Left cardiac atrium (tissue), 4 donors: ENCODE measurements around the gene CFAP53. TPM values are rescaled to one million over a fixed set of nuclear protein-coding genes. Genes with fewer than 3 reads are reported as not detected.
A peak's percentile ranks its signal among the peaks of the same experiment; 100 is the strongest.
"Not testable (repeated sequence)": the region's sequence is repeated elsewhere in the genome, so short reads cannot be mapped to it uniquely, and the experiment has no call there.

Source experiments
- ATAC-seq, 2 donors: fragments of 200-7000 bp; cut with Tn5 transposase; one replicate each; pipeline ENCODE4 v1.9.1; 2020; ENCODE audit warnings: mild to moderate bottlenecking in 2 of 2, moderate library complexity in 2 of 2
- DNase-seq: peaks from one replicate; pipeline ENCODE4 v3.0.0-alpha.2; 2020
- intact Hi-C, 2 donors: fragments of 100-400 bp; cut with DNase I; formaldehyde crosslinking; loops; one replicate each; pipeline versions ENCODE4 v1.14.1 to v1.15.1; 2022 to 2023
- total RNA-seq, 2 donors: library from RNA; stranded (reverse); fragmentation: NEBNext Ultra II Directional; extraction: Animal tissue kit (Norgen Biotek cat#: 25700); gene quantifications; one replicate each; pipeline ENCODE4 v1.2.1, GENCODE V29; 2021
- donor health status: DM: no; HTN: yes; CAD: no.
- donor health status: DM: no; HTN: yes; CAD: no; lungs with severe emphysema.
- donor health status: DM: yes; HTN: yes; CAD: no.
- donor health status: Dilated cardiomyopathy.

The CFAP53 gene
- total RNA-seq, 2 donors from 2014 or later = 0.18 to 0.35 TPM

- intact Hi-C loops = no loop called here
- no peak for ATAC-seq
- DNase-seq = no peak
Measured at GRCh38 chr18:50276452-50276851, 10.2 kb upstream of the CFAP53 start.

- no peak for DNase-seq
- ATAC-seq = no peak
- intact Hi-C loops = no loop called here
Measured at GRCh38 chr18:50275503-50276036, 9.3 kb upstream of the CFAP53 start.

GRCh38 chr18:50274941-50275340 is 8.6 kb upstream of the CFAP53 start:
- intact Hi-C loops = no loop called here
- ATAC-seq (peak in 1 of 2 donors; percentile 6), DNase-seq (no peak)

- DNase-seq (no peak), ATAC-seq (no peak)
- intact Hi-C loops = no loop called here
Measured at GRCh38 chr18:50274044-50274442, 7.7 kb upstream of the CFAP53 start.

GRCh38 chr18:50273203-50274043 is 7.1 kb upstream of the CFAP53 start:
- DNase-seq = no peak
- ATAC-seq = no peak
- intact Hi-C loops = no loop called here

GRCh38 chr18:50272568-50272967 is 6.3 kb upstream of the CFAP53 start:
- ATAC-seq (no peak), DNase-seq (no peak)
- intact Hi-C loops = no loop called here

GRCh38 chr18:50268022-50268747 is 1.9 kb upstream of the CFAP53 start:
- peak; percentile 90 for DNase-seq
- ATAC-seq = peak; percentile 60 to 81
- intact Hi-C loops = no loop called here

- intact Hi-C loops = no loop called here
- ATAC-seq (no peak), DNase-seq (no peak)
Measured at GRCh38 chr18:50262977-50263376, 3.3 kb downstream of the CFAP53 start.

GRCh38 chr18:50250935-50251334 is 15.4 kb downstream of the CFAP53 start:
- DNase-seq = no peak
- ATAC-seq = no peak
- intact Hi-C loops = no loop called here

GRCh38 chr18:50249576-50249975 is 16.7 kb downstream of the CFAP53 start:
- ATAC-seq = no peak
- DNase-seq = no peak
- intact Hi-C loops = no loop called here

- ATAC-seq = no peak
- DNase-seq = no peak
- intact Hi-C loops = no loop called here
Measured at GRCh38 chr18:50247561-50247960, 18.7 kb downstream of the CFAP53 start.

GRCh38 chr18:50241768-50242167 is 24.5 kb downstream of the CFAP53 start:
- ATAC-seq, intact Hi-C loops, DNase-seq: not testable (repeated sequence)

GRCh38 chr18:50240080-50240563 is 26.2 kb downstream of the CFAP53 start:
- intact Hi-C loops = no loop called here
- no peak for DNase-seq
- no peak for ATAC-seq

- DNase-seq = no peak
- intact Hi-C loops = no loop called here
- ATAC-seq = no peak
Measured at GRCh38 chr18:50232419-50232818, 33.9 kb downstream of the CFAP53 start.

- intact Hi-C loops = no loop called here
- DNase-seq = no peak
- ATAC-seq = no peak
Measured at GRCh38 chr18:50231621-50232020, 34.7 kb downstream of the CFAP53 start.

GRCh38 chr18:50220249-50220648 is 46.0 kb downstream of the CFAP53 start:
- intact Hi-C loops = loop anchor here in 1 of 2 donors (10.0 kb wide), 1 partner anchor 135 kb away; no protein-coding TSS in a partner anchor
- ATAC-seq, DNase-seq: not testable (repeated sequence)

GRCh38 chr18:50218432-50219197 is 47.7 kb downstream of the CFAP53 start:
- DNase-seq = no peak
- peak in 1 of 2 donors; percentile 61 for ATAC-seq
- intact Hi-C loops = loop anchor here (5.0 to 10.0 kb wide), 3 partner anchors 139 to 209 kb away; no protein-coding TSS in a partner anchor

- DNase-seq (no peak), ATAC-seq (no peak)
- intact Hi-C loops = no loop called here
Measured at GRCh38 chr18:50209311-50209710, 57.0 kb downstream of the CFAP53 start.

GRCh38 chr18:50207722-50208121 is 58.6 kb downstream of the CFAP53 start:
- intact Hi-C loops = no loop called here
- ATAC-seq = no peak
- no peak for DNase-seq
